SK-N-SH treated with all-trans-retinoic acid at 6 μM for 48 hours (cell line): ENCODE results near the gene ATP6V0E1.
"Not testable (repeated sequence)": the region's sequence is repeated elsewhere in the genome, so short reads cannot be mapped to it uniquely, and the experiment has no call there.

Experiments
- BACH2 ChIP-seq: fragments of 250-450 bp; sonication (Bioruptor Pico); IDR thresholded peaks from 2 replicates; pipeline ENCODE4 v1.9.0; 2021; ENCODE audit warnings: mild to moderate bottlenecking, borderline replicate concordance
- ZNF8 ChIP-seq: fragments of 450-650 bp; formaldehyde crosslinking; IDR thresholded peaks from 2 replicates; pipeline ENCODE4 v1.5.0; 2020; ENCODE audit warnings: mild to moderate bottlenecking, moderate library complexity

GRCh38 chr5:173047096-173047837 is 63.7 kb downstream of the ATP6V0E1 start:
- not testable (repeated sequence) for TF ChIP-seq ZNF8, BACH2 (CRISPR knock-in tag)
